ENCODE data around the gene KREMEN1. TPM values are rescaled to one million over a fixed set of nuclear protein-coding genes. Genes with fewer than 3 reads are reported as not detected.

KREMEN1 gene
- total RNA-seq, 1 experiment from 2014 or later, result 2.2 TPM

GRCh38 chr22:29141078-29141688 is 68.3 kb downstream of the KREMEN1 start:
- no peaks in the 10 kb centered on the region for H3K4me1 ChIP-seq (ENCODE audit: control insufficient read depth, insufficient read depth, low read length)
- H3K27ac ChIP-seq (ENCODE audit: low read length), result no peak overlapping the region
- CTCF ChIA-PET, result no interaction called here
- DNase-seq (ENCODE audit: low read depth, low spot score) (no peak), ATAC-seq (no peak)
- H3K9me3 ChIP-seq (ENCODE audit: control insufficient read depth, insufficient read depth, low read depth, low read length), result no peaks in the 10 kb centered on the region
- no peaks in the 10 kb centered on the region for H3K36me3 ChIP-seq (ENCODE audit: control insufficient read depth, insufficient read depth, low read length)
- intact Hi-C loops (cut with micrococcal nuclease; ENCODE audit: unreplicated experiment), result no loop called here
- H3K4me3 ChIP-seq (ENCODE audit: low read depth in 2 of 2, low read length in 2 of 2), result no peak overlapping the region
- POLR2A ChIA-PET, result interaction anchor here (0.6 kb wide), 1 partner anchor 312 kb away, joined by 3 read pairs; no protein-coding TSS in a partner anchor
- in situ Hi-C loops (cut with HindIII; ENCODE audit: low pct_unique_long_range_greater_than_20kb, low sequenced_read_pairs), result no loop called here
- no peaks in the 10 kb centered on the region for H3K27me3 ChIP-seq (ENCODE audit: control insufficient read depth, insufficient read depth, low read length)
- no TSS peak for BruUV-seq (replicated peaks)
- no peak for TF ChIP-seq TCF7L2 (IDR thresholded peaks at IDR 0.05; ENCODE audit: low read depth, low read length)
- no peak for TF ChIP-seq REST (IDR thresholded peaks at IDR 0.05; ENCODE audit: insufficient read depth in 1 of 2, low read depth in 2 of 2, low read length in 1 of 2)
- TF ChIP-seq SIN3A (IDR thresholded peaks at IDR 0.05; ENCODE audit: borderline replicate concordance, insufficient read depth, low read depth, low read length), result no peak
- no peak for TF ChIP-seq CTCF (IDR thresholded peaks at IDR 0.05)
- no peak for TF ChIP-seq POLR2AphosphoS5 (IDR thresholded peaks at IDR 0.05; ENCODE audit: low read depth, low read length)

- intact Hi-C loops (cut with micrococcal nuclease; ENCODE audit: unreplicated experiment) (no loop called here), in situ Hi-C loops (cut with HindIII; ENCODE audit: low pct_unique_long_range_greater_than_20kb, low sequenced_read_pairs) (no loop called here)
- ChIA-PET CTCF (no interaction called here), POLR2A (no interaction called here)
- Histone ChIP-seq H3K4me3 (ENCODE audit: low read depth in 2 of 2, low read length in 2 of 2) (no peak overlapping the region), H3K9me3 (ENCODE audit: control insufficient read depth, insufficient read depth, low read depth, low read length) (no peaks in the 10 kb centered on the region), H3K27me3 (ENCODE audit: control insufficient read depth, insufficient read depth, low read length) (no peaks in the 10 kb centered on the region), H3K36me3 (ENCODE audit: control insufficient read depth, insufficient read depth, low read length) (no peaks in the 10 kb centered on the region), H3K27ac (ENCODE audit: low read length) (no peak overlapping the region), H3K4me1 (ENCODE audit: control insufficient read depth, insufficient read depth, low read length) (no peaks in the 10 kb centered on the region)
- ATAC-seq (no peak), DNase-seq (ENCODE audit: low read depth, low spot score) (no peak)
- BruUV-seq (replicated peaks), result no TSS peak
- TF ChIP-seq TCF7L2 (IDR thresholded peaks at IDR 0.05; ENCODE audit: low read depth, low read length) (no peak), REST (IDR thresholded peaks at IDR 0.05; ENCODE audit: insufficient read depth in 1 of 2, low read depth in 2 of 2, low read length in 1 of 2) (no peak), SIN3A (IDR thresholded peaks at IDR 0.05; ENCODE audit: borderline replicate concordance, insufficient read depth, low read depth, low read length) (no peak), CTCF (IDR thresholded peaks at IDR 0.05) (no peak), POLR2AphosphoS5 (IDR thresholded peaks at IDR 0.05; ENCODE audit: low read depth, low read length) (no peak)
These were observed 69.3 kb downstream of the KREMEN1 start for GRCh38 chr22:29142116-29142515.
